Panc1 (cell line): ENCODE data around the gene WDFY2.

Experiments used
- CTCF ChIP-seq: fragments of 450-650 bp; IDR thresholded peaks from 2 replicates; pipeline ENCODE4 v1.5.1; 2017; ENCODE audit warnings: mild to moderate bottlenecking
- POLR2AphosphoS5 ChIP-seq: IDR thresholded peaks from 2 replicates; pipeline ENCODE4 v1.6.1; 2012; ENCODE audit warnings: mild to moderate bottlenecking, low read depth, low read length, moderate library complexity

GRCh38 chr13:51742611-51743010 lies 158.3 kb downstream of the WDFY2 start:
- TF ChIP-seq CTCF (no peak), POLR2AphosphoS5 (no peak)
